ENCODE measurements around the gene PROX2. TPM values are rescaled to one million over a fixed set of nuclear protein-coding genes. Genes with fewer than 3 reads are reported as not detected.

The PROX2 gene
- total and polyA plus RNA-seq, 2 donors (not counting 1 experiment from before 2014, with no cell fraction given) = 0.03 to 0.07 TPM

- H3K9me3 Mint-ChIP-seq (ENCODE audit: insufficient read depth) = no peaks in the 10 kb centered on the region
- no peaks in the 10 kb centered on the region for H3K79me2 ChIP-seq (ENCODE audit: control insufficient read depth, insufficient read depth, low read length)
- no peak overlapping the region for H3K4me2 ChIP-seq (replicated peaks; ENCODE audit: low read depth, low read length, poor library complexity, severe bottlenecking)
- POLR2A ChIA-PET = no interaction called here
- TF ChIP-seq CTCF (IDR thresholded peaks at IDR 0.05) (no peak), EZH2 (IDR thresholded peaks at IDR 0.05; ENCODE audit: borderline replicate concordance, insufficient read depth, low read depth, low read length, poor library complexity, severe bottlenecking) (no peak)
- H2AFZ ChIP-seq (ENCODE audit: insufficient read depth, low read depth, low read length, poor library complexity, severe bottlenecking) = no peak overlapping the region
- H4K20me1 ChIP-seq (ENCODE audit: control insufficient read depth, insufficient read depth, low read length, poor library complexity, severe bottlenecking) = peaks cover 5% of the 10 kb centered on the region
- H3K9me3 ChIP-seq (ENCODE audit: control extremely low read depth in 1 of 3, control insufficient read depth in 2 of 3, insufficient read depth in 1 of 3, low read length in 2 of 3) = no peaks in the 10 kb centered on the region
- H3K27me3 ChIP-seq (replicated peaks in 1 of 4; ENCODE audit: control extremely low read depth in 1 of 4, control insufficient read depth in 3 of 4, insufficient read depth in 4 of 4, low read length in 3 of 4) = no peaks in the 10 kb centered on the region
- no peaks in the 10 kb centered on the region for H3K27me3 Mint-ChIP-seq
- intact Hi-C loops (cut with micrococcal nuclease) = no loop called here
- no peak for DNase-seq
- H3K4me1 ChIP-seq (ENCODE audit: control insufficient read depth in 2 of 2, insufficient read depth in 2 of 2, low read length in 2 of 2) = peaks cover 12 to 25% of the 10 kb centered on the region in 2 donors
- H3K4me3 Mint-ChIP-seq = no peak overlapping the region
- no peak overlapping the region for H3K4me3 ChIP-seq (ENCODE audit: control extremely low read depth in 1 of 5, extremely low read depth in 1 of 5, insufficient read depth in 1 of 5, low read depth in 2 of 5, low read length in 4 of 5)
- H3K4me1 Mint-ChIP-seq = peaks cover 16% of the 10 kb centered on the region
- no peak overlapping the region for H3K27ac ChIP-seq (ENCODE audit: low read length in 2 of 2)
- CTCF ChIA-PET = interaction anchor here (0.9 to 25.3 kb wide), 3 partner anchors 15 to 178 kb away, joined by 4 to 926 read pairs (median 8); partner anchors contain the start of genes DLST and PROX2
- no peak for ATAC-seq (ENCODE audit: low read depth)
- H3K27ac Mint-ChIP-seq = no peak overlapping the region
- H3K36me3 ChIP-seq (replicated peaks in 1 of 2; ENCODE audit: control extremely low read depth in 1 of 2, control insufficient read depth in 1 of 2, extremely low read depth in 1 of 2, insufficient read depth in 2 of 2, low read length in 1 of 2) = no peaks in the 10 kb centered on the region
- 94% methylated on average over 10 of the region's 10 CpGs for WGBS (ENCODE audit: insufficient coverage)
- H3K9ac ChIP-seq (ENCODE audit: low read length) = no peak overlapping the region
Measured at GRCh38 chr14:74909911-74910310, 34.0 kb upstream of the PROX2 start.

GRCh38 chr14:74909501-74909900 is 33.6 kb upstream of the PROX2 start:
- Histone ChIP-seq H4K20me1 (ENCODE audit: control insufficient read depth, insufficient read depth, low read length, poor library complexity, severe bottlenecking) (peaks cover 5% of the 10 kb centered on the region), H3K4me1 (ENCODE audit: control insufficient read depth in 2 of 2, insufficient read depth in 2 of 2, low read length in 2 of 2) (peaks cover 12 to 30% of the 10 kb centered on the region in 2 donors), H3K27ac (ENCODE audit: low read length in 2 of 2) (no peak overlapping the region), H3K27me3 (replicated peaks in 1 of 4; ENCODE audit: control extremely low read depth in 1 of 4, control insufficient read depth in 3 of 4, insufficient read depth in 4 of 4, low read length in 3 of 4) (no peaks in the 10 kb centered on the region), H2AFZ (ENCODE audit: insufficient read depth, low read depth, low read length, poor library complexity, severe bottlenecking) (no peak overlapping the region), H3K9me3 (ENCODE audit: control extremely low read depth in 1 of 3, control insufficient read depth in 2 of 3, insufficient read depth in 1 of 3, low read length in 2 of 3) (no peaks in the 10 kb centered on the region), H3K79me2 (ENCODE audit: control insufficient read depth, insufficient read depth, low read length) (no peaks in the 10 kb centered on the region), H3K4me2 (replicated peaks; ENCODE audit: low read depth, low read length, poor library complexity, severe bottlenecking) (no peak overlapping the region), H3K4me3 (ENCODE audit: control extremely low read depth in 1 of 5, extremely low read depth in 1 of 5, insufficient read depth in 1 of 5, low read depth in 2 of 5, low read length in 4 of 5) (no peak overlapping the region), H3K9ac (ENCODE audit: low read length) (no peak overlapping the region), H3K36me3 (replicated peaks in 1 of 2; ENCODE audit: control extremely low read depth in 1 of 2, control insufficient read depth in 1 of 2, extremely low read depth in 1 of 2, insufficient read depth in 2 of 2, low read length in 1 of 2) (no peaks in the 10 kb centered on the region)
- H3K9me3 Mint-ChIP-seq (ENCODE audit: insufficient read depth) = no peaks in the 10 kb centered on the region
- intact Hi-C loops (cut with micrococcal nuclease) = no loop called here
- 92% methylated on average over 14 of the region's 14 CpGs for WGBS (ENCODE audit: insufficient coverage)
- DNase-seq (no peak), ATAC-seq (ENCODE audit: low read depth) (no peak)
- POLR2A ChIA-PET = no interaction called here
- no peaks in the 10 kb centered on the region for H3K27me3 Mint-ChIP-seq
- H3K27ac Mint-ChIP-seq = no peak overlapping the region
- TF ChIP-seq CTCF (IDR thresholded peaks at IDR 0.05) (no peak), EZH2 (IDR thresholded peaks at IDR 0.05; ENCODE audit: borderline replicate concordance, insufficient read depth, low read depth, low read length, poor library complexity, severe bottlenecking) (no peak)
- CTCF ChIA-PET = interaction anchor here (0.9 to 25.3 kb wide), 2 partner anchors 15 to 44 kb away, joined by 4 to 926 read pairs; partner anchors contain the start of genes DLST and PROX2
- no peak overlapping the region for H3K4me3 Mint-ChIP-seq
- peaks cover 20% of the 10 kb centered on the region for H3K4me1 Mint-ChIP-seq

Data from B cell (primary cell).